GM03348 (cell line): Measurements from ENCODE around the gene TFF3.

Source experiments
- DNase-seq: peaks from one replicate; pipeline ENCODE4 v3.0.0; 2012; ENCODE audit warnings: low spot score

TFF3 gene, protein sequence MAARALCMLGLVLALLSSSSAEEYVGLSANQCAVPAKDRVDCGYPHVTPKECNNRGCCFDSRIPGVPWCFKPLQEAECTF

DNA sequence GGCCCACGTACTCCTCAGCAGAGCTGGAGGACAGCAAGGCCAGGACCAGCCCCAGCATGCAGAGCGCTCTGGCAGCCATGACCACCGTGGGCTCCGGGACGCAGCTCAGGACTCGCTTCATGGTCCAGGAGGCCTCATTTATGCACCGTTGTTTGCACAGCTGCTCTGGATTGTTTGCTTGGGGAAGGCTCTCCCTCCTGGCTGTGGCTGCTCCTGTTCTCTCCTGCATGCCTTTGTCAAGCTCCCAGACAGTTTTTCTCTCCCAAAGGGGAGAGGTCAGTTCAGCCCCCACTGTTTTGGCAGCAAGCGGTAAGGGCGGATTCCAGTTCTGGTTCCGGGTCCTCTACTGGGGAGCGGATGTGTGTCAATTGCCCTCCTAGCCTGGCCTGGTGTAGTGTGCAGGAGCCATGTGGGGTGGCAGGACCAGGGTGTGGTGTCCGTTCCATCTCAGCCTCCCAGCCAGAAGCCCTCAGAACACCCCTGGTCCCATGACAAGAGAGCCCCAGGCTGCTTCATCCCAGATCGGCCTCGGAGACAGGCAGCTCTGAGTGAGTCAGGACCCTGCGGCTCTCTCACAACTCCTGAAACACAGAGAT, at the start of gene TFF3:
TSS of gene TFF3 (minus strand) at position 114 of the 596 bp plus-strand sequence. CDS start at position 79, 35 bp downstream.
- no peak for DNase-seq

DNA sequence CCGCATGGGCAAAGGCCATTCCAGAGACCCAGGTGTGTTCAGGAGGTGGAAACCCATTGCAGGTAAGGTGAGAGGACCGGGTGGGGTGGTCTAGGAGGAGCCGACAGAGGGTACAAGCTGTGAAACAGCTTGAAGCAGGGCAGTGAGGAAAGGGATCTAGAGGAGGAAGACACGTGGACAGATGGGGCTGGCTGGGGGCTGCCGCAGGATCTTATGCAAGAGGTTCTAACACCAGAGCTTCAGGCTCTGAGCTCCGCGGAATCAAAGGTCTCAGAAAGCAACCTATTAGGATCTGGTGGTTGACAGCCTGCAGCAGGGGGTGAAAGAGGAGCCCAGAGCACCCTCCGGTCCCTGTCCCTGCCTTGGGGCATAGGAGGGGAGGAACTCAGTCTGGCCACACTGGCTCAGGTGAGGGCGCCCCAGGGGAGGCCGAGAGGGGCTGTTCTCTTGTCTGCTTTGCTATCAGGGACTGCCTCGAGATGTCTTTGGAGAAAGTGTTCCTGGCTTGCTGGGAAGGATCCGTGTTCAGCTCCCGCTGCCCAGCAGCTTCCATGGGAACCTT, 49.2 kb upstream of the TFF3 start:
- no peak for DNase-seq

DNA sequence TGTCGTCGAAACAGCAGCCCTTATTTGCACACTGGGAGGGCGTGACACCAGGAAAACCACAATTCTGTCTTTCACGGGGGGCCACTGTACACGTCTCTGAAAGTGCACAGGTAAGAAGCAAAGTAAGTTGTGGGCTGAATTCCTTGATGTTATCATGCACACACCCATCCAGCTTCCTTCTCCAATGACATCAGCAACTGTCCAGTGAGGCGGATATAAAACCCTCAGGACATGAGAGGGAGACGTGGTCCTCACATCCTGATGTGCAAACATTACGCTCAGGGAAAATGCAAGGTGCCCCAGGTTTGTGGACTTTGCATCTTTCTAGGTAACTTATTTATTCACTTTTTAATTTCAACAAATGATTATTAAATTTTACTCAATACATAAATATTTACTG, 48.1 kb upstream of the TFF3 start:
- DNase-seq: no peak

DNA sequence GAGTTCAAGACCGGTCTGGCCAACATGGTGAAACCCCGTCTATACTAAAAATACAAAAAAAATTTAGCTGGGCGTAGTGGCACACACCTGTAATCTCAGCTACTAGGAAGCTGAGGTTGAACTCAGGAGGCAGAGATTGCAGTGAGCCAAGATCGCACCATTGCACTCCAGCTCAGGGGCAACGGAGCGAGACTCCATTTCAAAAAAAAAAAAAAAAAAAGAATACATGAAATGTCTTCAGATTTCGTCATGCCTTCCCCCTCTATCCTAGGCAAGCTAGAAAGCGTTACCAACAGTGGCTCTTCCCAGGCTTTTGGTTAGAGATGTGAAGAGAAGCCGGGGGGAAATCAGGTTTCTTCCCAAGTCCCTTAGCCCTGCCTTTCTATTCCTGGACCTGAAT, 47.5 kb upstream of the TFF3 start:
- no peak for DNase-seq

DNA sequence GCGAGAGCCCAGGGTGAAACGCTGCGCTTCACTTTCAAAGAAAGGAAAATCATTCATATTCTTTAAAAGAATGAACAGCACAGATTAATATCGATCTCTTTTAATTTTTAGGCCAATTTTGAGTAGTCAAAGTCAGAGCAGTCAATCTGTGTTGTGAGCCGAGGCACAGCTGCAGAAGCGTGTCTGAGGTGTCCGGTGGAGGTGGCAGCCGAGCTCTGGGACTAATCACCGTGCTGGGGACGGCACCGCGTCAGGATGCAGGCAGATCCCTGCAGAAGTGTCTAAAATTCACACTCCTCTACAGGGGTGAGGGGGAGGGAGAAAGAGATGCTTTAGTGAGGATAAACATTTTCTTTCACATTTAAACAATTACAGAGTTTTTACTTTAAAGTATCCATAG, 47.0 kb upstream of the TFF3 start:
- no peak for DNase-seq

DNA sequence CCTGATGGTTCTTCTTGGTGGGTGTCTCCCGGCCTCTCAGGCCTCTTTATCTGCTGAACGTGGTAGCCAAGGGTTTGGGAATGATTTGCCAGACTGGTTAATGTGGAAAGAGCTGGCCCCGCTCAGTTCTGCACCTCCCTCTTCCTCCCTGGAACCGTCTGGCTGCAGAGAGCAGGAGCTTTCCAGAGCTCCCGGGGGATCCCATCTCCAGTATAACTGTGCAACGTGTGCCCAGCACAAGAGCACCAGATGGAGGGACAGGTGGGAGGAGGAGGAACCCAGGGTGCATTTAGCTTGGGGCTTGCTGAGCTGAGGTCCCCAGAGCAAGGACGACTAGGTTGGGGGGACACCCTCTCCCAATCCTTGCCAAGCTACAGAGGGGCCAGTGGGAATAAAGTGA, 46.1 kb upstream of the TFF3 start:
- DNase-seq: no peak

DNA sequence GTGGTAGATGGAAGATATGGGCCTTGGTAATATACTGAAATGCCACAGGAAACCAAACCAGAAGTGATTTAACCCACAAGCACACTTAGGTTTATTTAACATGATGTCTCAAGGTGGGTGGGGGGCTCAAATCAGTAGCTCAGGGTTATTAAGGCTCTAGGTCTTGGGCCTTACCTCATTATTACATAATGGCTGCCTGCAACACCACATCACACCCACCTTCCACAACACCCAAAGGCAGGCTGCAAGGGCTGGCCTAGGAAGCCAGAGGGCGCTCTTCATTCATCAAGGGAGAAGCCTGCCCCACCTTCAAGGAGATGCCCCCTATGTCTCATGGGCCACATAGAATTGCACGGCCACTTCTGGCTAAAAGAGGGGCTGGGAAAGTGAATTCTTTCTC, 45.1 kb upstream of the TFF3 start:
- no peak for DNase-seq

DNA sequence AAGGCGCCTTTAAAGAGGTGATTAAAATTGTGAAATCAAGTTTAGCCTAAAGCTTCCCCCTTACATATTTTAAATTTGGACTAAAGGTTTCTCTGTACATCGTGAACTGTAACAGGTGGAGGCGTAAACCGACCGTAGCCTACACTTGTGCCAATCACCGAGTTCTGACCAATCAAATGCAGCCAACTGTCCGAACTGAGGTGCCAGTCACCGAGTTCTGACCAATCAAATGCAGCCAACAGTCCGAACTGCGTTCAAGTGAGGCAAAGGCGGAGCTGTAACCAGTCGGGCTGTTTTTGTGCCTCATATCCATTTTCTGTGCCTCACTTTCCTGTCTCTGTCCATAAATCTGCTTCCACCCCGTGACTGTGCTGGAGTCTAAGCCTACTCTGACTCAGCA, 43.7 kb upstream of the TFF3 start:
- no peak for DNase-seq

DNA sequence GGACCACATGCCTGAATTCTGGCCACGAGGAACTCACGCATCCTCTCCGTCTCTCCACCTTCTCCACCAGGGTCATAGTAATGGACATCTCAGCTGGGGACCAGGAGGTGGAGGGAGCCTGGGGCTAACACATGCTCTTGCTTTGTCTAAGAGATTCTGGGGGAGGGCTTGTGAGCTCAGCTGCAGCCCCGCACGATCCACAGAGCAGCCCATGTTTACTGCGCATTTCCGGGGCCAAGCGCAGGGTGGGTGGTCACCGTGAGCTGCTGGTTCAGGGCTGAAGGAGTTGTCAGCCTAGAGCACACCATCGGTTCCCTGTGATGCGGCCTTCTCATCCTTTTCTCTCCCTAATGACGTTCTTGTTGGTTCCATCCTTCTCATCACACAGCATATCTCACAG, 43.1 kb upstream of the TFF3 start:
- no peak for DNase-seq

DNA sequence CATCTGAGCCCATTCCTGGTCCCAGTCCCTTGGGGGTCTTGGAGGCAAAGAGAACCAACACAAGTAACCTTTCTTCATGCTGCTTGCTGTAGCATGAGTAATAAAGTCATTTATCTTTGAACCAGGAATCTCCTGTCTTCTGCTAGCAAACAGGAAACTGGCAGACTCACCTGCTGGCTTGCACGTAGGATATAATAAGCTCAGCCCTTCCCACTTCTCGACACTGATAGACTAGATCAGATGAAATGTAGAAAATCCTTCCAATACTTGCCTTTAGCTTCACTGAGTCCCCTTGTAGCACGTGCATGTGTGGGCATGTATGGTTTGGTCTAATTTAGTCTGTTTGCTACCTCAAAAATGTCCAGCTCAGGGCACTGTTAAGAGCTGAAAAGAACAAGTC, 42.1 kb upstream of the TFF3 start:
- DNase-seq: no peak

DNA sequence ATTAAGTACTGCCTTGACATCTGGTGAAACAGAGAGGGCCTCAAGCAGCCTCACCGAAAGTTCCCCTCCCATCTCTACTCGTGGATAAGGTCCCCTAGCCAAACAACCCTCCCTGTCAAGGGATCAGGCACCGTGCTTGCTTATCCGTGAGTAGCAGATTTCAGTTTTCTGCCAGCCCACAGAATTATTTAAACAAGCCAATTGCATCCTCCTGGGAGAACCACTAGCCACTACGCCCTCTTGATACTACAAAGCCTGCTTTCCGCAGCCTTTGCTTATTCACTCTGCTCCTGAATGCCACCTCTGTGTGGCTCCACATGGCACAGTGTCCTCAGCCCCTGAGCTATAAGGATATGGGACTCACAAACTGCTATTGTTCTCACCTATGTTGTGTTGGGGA, 41.4 kb upstream of the TFF3 start:
- no peak for DNase-seq

DNA sequence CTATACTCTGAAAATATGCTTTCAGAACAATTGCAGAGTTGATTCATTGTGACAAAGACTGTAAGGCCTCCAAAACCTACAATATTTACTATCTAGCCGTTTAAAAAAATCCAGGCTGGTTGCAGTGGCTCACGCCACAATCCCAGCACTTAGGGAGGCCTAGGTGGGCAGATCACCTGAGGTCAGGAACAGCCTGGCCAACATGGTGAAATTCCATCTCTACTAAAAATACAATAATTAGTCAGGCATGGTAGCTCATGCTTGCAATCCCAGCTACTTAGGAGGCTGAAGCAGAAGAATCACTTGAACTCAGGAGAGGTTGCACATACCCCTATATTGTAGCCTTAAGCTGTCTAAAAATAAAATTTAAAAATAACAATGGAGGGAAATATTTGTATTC, 40.8 kb upstream of the TFF3 start:
- DNase-seq: no peak

DNA sequence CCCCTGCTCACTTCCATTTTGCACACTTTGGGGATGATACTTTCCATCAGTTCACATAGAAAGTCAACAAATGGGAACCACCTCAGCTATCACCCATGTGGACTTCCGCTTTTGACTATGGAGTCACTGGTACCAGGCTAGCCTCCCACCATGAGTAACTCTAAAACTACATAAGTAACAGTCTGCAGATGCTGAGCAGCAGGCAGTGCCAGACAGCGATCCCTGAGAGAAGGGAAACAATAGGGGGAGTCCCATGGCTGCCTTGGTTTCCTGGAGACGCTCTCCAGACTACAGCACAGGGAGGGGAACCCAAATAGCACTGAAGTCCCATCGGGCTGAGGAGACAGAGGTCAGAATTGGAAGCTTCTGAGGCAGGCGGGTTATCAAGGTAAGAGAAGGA, 38.4 kb upstream of the TFF3 start:
- DNase-seq: no peak

DNA sequence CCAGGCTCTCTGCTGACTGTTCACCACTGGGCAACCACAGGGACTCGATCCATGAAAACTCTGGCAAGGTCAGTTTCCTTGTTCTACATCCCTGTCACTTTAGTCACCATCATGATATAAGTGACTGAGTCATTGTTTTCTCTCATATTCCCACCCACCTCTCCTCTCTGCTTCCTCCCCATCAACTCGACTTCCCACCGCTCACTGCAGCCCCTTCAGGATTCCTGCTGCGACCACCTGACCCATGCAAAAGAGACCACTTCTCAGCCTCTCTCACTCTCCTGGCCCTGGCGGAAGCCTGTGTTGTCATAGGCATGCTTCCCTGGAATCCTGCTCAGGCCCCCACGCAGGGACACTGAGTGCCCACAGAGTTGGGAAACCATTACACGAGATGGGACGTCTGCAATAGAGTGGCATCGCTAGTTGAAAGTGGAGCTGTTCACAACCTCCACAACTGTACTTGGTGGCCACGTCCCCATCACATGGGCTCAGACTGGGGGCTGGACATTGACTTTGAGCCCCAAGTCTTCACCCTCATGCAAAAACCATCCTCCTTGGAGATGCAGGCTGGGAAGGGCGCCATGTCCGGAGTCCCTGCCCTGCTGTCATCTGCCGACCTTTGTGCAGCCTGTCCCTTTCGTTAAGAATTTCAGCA, 37.4 kb upstream of the TFF3 start:
- no peak for DNase-seq

DNA sequence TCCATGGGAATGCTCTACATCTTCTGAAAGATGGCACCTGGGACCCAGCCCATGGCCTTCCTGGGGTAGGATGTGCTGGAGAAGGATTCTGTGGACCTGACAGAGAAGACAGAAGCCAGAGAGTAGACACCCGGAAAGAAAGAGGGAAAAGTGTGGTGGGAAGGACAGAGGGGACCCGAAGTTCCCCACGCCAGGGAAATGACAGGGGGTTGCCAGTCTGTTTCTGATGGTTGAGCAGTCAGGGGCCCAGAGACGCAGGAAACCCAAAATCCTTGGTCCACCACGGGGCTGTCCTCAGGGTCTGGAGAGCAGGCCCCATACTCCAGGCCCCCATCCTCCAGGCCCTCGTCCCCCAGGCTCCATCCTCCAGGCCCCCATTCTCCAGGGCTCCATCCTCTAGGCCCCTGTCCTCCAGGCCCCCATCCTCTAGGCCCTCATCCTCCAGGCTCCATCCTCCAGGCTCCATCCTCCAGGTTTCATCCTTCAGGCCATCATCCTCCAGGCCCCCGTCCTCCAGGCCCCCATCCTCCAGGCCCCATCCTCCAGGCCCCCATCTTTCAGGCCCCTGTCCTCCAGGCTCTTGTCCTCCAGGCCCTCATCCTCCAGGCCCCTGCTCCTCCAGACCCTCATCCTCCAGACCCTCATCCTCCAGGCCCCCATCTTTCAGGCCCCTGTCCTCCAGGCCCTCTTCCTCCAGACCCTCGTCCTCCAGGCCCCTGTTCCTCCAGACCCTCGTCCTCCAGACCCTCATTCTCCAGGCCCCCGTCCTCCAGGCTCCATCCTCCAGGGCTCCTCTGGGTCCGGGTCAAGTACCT, 36.6 kb upstream of the TFF3 start:
- DNase-seq: no peak

DNA sequence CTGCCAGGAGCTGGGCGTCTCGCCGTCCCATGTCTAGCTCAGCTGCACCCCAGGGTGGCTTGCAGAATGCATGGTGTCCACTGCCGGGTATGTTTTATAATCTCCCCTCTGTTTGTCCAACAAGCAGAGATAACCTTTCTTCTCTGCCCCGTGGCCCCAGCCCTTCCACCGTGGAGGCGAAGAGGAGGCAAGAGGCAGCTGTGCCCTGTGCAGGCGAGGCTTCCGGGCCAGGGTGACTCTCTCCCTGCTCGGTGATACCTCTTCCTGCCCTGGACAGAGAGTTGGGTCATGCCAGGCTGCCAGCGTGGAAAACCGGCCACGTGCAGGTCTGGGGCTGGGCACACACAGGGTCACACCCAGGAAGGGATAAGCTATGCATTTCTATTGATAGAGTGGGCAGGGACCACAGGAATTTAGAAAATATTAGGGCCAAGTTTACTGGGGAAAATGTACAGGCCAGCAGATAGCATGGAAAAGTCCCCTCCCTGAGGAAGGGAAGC, 35.8 kb upstream of the TFF3 start, which contains the start of gene TFF2:
TSS of gene TFF2 (minus strand) at position 68 of the 500 bp plus-strand sequence. CDS start at position 31, 37 bp downstream.
- DNase-seq: no peak

DNA sequence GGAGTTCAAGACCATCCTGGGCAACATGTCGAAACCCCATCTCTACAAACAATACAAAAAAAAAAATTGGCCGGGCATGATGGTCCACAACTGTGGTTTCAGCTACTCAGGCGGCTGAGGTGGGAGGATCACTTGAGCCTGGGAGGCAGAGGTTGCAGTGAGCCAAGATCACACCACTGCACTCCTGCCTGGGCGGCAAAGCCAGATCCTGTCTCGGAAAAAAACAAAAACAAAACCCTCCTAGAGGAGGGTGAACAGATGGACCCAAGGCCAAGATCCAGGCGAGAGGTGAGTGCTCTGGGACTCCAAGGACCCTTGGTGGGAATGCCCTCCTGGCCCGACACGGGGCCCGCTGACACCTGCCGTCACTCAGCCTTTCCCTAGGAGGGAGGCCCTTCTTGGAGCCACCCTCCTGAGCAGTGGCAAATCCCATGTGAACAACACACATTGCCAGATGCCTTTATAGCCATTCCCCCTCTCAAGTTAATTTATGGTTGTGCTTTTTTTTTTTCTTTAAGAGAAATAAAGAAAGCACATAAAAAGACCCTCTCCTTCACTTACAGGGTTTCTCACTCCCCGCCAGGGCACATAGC, 35.2 kb upstream of the TFF3 start:
- DNase-seq: no peak

DNA sequence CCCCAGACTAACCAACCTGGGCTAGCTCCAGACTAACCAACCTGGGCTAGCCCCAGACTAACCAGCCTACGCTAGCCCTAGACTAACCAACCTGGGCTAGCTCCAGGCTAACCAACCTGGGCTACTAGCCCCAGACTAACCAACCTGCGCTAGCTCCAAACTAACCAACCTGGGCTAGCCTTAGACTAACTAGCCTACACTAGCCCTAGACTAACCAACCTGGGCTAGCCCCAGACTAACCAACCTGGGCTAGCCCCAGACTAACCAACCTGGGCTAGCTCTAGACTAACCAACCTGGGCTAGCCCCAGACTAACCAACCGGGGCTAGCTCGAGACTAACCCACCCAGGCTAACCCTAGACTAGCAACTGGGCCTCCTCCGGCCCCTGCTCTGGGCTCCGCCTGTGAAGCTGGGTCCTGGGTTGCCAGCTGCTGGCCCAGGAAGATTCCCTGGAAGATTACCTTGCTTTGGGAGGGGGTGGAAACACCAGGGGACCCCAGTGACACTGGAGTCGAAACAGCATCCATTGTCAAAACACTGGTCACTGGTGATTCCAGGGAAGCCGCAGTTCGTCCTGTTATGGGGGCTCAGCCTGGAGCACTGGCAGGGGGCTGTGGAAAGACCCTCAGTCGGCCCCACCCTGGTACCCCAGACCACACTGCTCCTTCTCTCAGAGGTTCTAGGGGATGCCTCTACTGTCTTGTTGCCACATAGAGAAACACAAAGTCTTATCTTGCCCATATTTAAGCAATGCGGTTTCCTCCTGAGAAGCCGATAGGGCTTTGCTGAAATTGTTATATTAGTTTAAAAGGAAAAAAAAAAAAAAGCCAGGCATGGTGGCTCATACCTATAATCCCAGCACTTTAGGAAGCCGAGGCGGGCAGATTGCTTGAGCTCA, 34.5 kb upstream of the TFF3 start:
- DNase-seq: no peak

DNA sequence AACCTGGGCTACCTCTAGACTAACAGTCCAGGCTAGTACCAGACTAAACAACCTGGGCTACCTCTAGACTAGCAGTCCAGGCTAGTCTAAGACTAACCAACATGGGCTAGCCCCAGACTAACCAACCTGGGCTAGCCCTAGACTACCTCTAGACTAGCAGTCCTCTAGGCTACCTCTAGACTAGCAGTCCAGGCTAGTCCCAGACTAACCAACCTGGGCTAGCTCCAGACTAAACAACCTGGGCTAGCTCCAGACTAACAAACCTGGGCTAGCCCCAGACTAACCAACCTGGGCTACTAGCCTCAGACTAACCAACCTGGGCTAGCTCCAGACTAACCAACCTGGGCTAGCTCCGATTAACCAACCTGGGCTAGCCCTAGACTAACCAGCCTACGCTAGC, 33.6 kb upstream of the TFF3 start:
- DNase-seq: no peak

DNA sequence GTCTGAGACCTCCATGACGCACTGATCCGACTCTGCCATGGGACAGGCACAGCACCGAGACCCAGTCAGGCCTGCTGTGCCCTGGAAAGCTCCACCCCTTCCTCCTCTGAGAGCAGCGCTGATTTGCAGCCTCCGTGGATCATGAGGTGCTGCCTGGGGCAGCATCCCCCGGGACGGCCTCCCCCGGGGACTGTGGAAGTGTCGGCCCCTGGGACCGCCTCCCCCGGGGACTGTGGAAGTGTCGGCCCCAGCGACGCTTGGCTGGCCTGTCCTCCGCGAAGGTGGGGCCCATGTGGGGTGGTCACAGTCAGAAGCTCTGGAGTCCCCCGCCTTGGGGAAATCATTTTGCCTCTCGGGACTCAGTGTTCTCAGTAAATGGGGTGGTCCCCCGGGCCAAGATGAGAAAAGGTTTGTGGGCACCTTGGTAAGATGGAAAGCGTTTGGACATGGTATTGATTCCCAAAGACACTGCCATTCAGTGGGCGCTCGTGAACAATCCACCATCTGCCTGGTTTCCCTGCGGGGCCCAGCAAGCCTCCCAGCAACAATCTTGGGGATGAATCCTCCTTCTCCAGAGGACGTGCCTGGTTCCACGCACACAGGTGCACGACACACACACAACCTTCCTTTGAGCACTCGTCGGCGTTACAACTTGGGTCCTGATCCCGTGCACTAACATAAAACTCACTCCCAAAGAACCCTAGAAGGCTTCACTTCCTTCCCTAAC, 32.6 kb upstream of the TFF3 start:
- DNase-seq: no peak
